ENCODE results near the gene BAAT. TPM values are rescaled to one million over a fixed set of nuclear protein-coding genes. Genes with fewer than 3 reads are reported as not detected.

Gene BAAT
- total and polyA plus RNA-seq, 11 donors: 0.03 to 0.32 (median 0.17) TPM; not detected in 6

GRCh38 chr9:101337237-101337636 lies 47.6 kb downstream of the BAAT start:
- TF ChIP-seq, protein P1, sequence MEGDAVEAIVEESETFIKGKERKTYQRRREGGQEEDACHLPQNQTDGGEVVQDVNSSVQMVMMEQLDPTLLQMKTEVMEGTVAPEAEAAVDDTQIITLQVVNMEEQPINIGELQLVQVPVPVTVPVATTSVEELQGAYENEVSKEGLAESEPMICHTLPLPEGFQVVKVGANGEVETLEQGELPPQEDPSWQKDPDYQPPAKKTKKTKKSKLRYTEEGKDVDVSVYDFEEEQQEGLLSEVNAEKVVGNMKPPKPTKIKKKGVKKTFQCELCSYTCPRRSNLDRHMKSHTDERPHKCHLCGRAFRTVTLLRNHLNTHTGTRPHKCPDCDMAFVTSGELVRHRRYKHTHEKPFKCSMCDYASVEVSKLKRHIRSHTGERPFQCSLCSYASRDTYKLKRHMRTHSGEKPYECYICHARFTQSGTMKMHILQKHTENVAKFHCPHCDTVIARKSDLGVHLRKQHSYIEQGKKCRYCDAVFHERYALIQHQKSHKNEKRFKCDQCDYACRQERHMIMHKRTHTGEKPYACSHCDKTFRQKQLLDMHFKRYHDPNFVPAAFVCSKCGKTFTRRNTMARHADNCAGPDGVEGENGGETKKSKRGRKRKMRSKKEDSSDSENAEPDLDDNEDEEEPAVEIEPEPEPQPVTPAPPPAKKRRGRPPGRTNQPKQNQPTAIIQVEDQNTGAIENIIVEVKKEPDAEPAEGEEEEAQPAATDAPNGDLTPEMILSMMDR (IDR thresholded peaks at IDR 0.05): no peak
- no peak for TF ChIP-seq POLR2A (IDR thresholded peaks at IDR 0.05)
- H3K4me3 ChIP-seq: no peak overlapping the region
- H3K36me3 ChIP-seq: no peaks in the 10 kb centered on the region
- H3K27ac ChIP-seq: no peak overlapping the region
- no peaks in the 10 kb centered on the region for H3K27me3 ChIP-seq
- no peak for ATAC-seq
- H3K9me3 ChIP-seq: no peaks in the 10 kb centered on the region
- H3K4me1 ChIP-seq: no peaks in the 10 kb centered on the region
- intact Hi-C loops (cut with DNase I): no loop called here
- WGBS, 4 donors: 68 to 89% (median 83%) methylated on average over 2 of the region's 2 CpGs
- DNase-seq: no peak

GRCh38 chr9:101336091-101336490 lies 48.7 kb downstream of the BAAT start:
- no peaks in the 10 kb centered on the region for H3K36me3 ChIP-seq
- ATAC-seq: no peak
- TF ChIP-seq, protein P1 (IDR thresholded peaks at IDR 0.05): no peak
- TF ChIP-seq POLR2A (IDR thresholded peaks at IDR 0.05): no peak
- H3K27ac ChIP-seq: no peak overlapping the region
- DNase-seq: no peak
- no peaks in the 10 kb centered on the region for H3K9me3 ChIP-seq
- H3K4me1 ChIP-seq: no peaks in the 10 kb centered on the region
- intact Hi-C loops (cut with DNase I): no loop called here
- H3K4me3 ChIP-seq: no peak overlapping the region
- no peaks in the 10 kb centered on the region for H3K27me3 ChIP-seq

DNA sequence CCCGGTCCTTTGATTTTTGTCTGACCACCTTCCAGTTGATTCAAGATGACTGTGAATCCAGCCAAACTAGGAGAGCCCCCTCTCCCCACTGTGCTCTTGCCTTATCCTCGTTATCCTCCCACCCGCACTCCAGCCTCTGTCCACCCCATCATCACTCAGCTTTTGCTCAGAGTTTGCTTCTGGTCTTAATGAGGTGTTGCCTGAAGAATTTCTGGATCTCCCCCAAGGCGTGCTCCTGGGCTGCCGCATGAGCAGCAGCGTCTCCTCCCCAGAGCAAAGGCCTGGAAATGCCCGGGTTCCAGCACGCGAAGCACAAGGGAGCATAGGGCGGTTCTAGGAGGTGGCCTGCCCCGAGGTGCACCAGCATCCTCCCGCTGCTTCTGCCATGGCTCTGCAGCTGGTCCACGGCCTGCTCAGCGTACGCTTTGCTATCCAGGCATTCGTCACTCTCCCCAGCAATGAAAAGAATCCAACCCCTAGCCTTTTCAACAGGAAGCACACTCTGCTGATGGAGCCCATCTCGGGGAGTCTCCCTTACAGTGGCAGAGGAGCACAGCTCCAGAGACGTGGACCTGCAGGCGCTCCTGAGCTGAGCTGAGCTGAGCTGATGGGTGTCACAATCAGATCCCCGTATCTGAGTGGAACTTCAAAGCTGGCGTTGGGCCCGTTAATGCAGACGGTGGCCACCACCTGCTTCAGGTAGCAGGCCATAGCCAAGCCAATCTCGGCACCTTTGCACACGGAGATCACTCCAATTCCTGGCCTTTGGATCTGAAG lies 50.7 kb downstream of the BAAT start:
- no peaks in the 10 kb centered on the region for H3K27me3 ChIP-seq
- no peak overlapping the region for H3K4me3 ChIP-seq
- H3K4me1 ChIP-seq: no peaks in the 10 kb centered on the region
- ATAC-seq (no peak), DNase-seq (no peak)
- no peaks in the 10 kb centered on the region for H3K9me3 ChIP-seq
- WGBS, 4 donors: 70 to 75% (median 71%) methylated on average over 20 to 25 of the region's 25 CpGs
- no peak for TF ChIP-seq POLR2A (IDR thresholded peaks at IDR 0.05)
- TF ChIP-seq, protein P1 (IDR thresholded peaks at IDR 0.05): no peak
- H3K36me3 ChIP-seq: no peaks in the 10 kb centered on the region
- H3K27ac ChIP-seq: no peak overlapping the region
- intact Hi-C loops (cut with DNase I): no loop called here

- Histone ChIP-seq H3K9me3 (no peaks in the 10 kb centered on the region), H3K4me1 (no peaks in the 10 kb centered on the region), H3K36me3 (no peaks in the 10 kb centered on the region), H3K27ac (no peak overlapping the region), H3K27me3 (no peaks in the 10 kb centered on the region), H3K4me3 (no peak overlapping the region)
- ATAC-seq: no peak
- no peak for DNase-seq
- intact Hi-C loops (cut with DNase I): no loop called here
- 85 to 90% (median 89%) methylated on average over 4 of the region's 4 CpGs for WGBS, 4 donors
- TF ChIP-seq, protein P1 (IDR thresholded peaks at IDR 0.05): no peak
- no peak for TF ChIP-seq POLR2A (IDR thresholded peaks at IDR 0.05)
Measured at GRCh38 chr9:101333490-101333889, 51.3 kb downstream of the BAAT start.
